Fibroblast of lung (primary cell): ENCODE data around the gene ABHD16A. TPM values are rescaled to one million over a fixed set of nuclear protein-coding genes. Genes with fewer than 3 reads are reported as not detected.

ENCODE experiments used
- DNase-seq, 2 donors: peaks; one replicate each; pipeline versions ENCODE4 v3.0.0 to v3.0.0-alpha.2; 2010; ENCODE audit warnings: low read depth in 2 of 2
- H2AFZ ChIP-seq: 2 replicates; pipeline ENCODE4 v1.5.1; 2012; ENCODE audit warnings: low read length, control low read depth, inconsistent platforms
- H3K27ac ChIP-seq: 2 replicates; pipeline ENCODE4 v1.5.1; 2011; ENCODE audit warnings: low read length, control low read depth; ENCODE audit not compliant: insufficient read depth
- H3K27me3 ChIP-seq: 2 replicates; pipeline ENCODE4 v1.5.1; 2011; ENCODE audit warnings: mild to moderate bottlenecking, low read length; ENCODE audit not compliant: control insufficient read depth, insufficient read depth
- H3K36me3 ChIP-seq: 2 replicates; pipeline ENCODE4 v1.5.1; 2011; ENCODE audit warnings: low read length; ENCODE audit not compliant: control insufficient read depth, insufficient read depth
- H3K4me1 ChIP-seq: 2 replicates; pipeline ENCODE4 v1.5.1; 2011; ENCODE audit warnings: low read length; ENCODE audit not compliant: control insufficient read depth, insufficient read depth; ENCODE audit errors: extremely low read depth
- H3K4me2 ChIP-seq: 2 replicates; pipeline ENCODE4 v1.5.1; 2011; ENCODE audit warnings: low read length, control low read depth; ENCODE audit not compliant: insufficient read depth; ENCODE audit errors: extremely low read depth
- H3K4me3 ChIP-seq, 4 experiments: fragments of 200-600 bp in 1 of 4; sonication (generic) in 1 of 4; replicated peaks in 1 of 4; 2 replicates each; pipeline ENCODE4 v1.5.1; 2011 to 2016; ENCODE audit warnings: low read length in 4 of 4, low read depth in 3 of 4, mild to moderate bottlenecking in 3 of 4, control low read depth in 2 of 4, inconsistent platforms in 1 of 4, mixed read lengths in 1 of 4; ENCODE audit not compliant: insufficient read depth in 1 of 4; ENCODE audit errors: control extremely low read depth in 1 of 4
- H3K79me2 ChIP-seq: 2 replicates; pipeline ENCODE4 v1.5.1; 2012; ENCODE audit warnings: mild to moderate bottlenecking, low read length, inconsistent platforms; ENCODE audit not compliant: control insufficient read depth, insufficient read depth
- H3K9ac ChIP-seq: 2 replicates; pipeline ENCODE4 v1.5.1; 2011; ENCODE audit warnings: mild to moderate bottlenecking, low read length, control low read depth; ENCODE audit not compliant: insufficient read depth
- H3K9me3 ChIP-seq: 2 replicates; pipeline ENCODE4 v1.5.1; 2012; ENCODE audit warnings: low read depth, low read length; ENCODE audit not compliant: control insufficient read depth, insufficient read depth
- H4K20me1 ChIP-seq: 2 replicates; pipeline ENCODE4 v1.5.1; 2011; ENCODE audit warnings: low read length; ENCODE audit not compliant: control insufficient read depth, insufficient read depth; ENCODE audit errors: extremely low read depth
- CTCF ChIP-seq, 2 donors: IDR thresholded peaks in 1 of 2; conservative IDR thresholded peaks in 1 of 2; 1 replicate in 1 of 2; 2 replicates in 1 of 2; pipeline ENCODE4 v1.5.1; 2011 to 2012; ENCODE audit warnings: low read length in 2 of 2, control low read depth in 1 of 2, inconsistent platforms in 1 of 2, low read depth in 1 of 2, mild to moderate bottlenecking in 1 of 2
- EZH2 ChIP-seq: IDR thresholded peaks from 2 replicates; pipeline ENCODE4 v1.5.1; 2012; ENCODE audit warnings: low read length, control low read depth, mild to moderate bottlenecking; ENCODE audit errors: missing control alignments
- polyA plus RNA-seq, 2 donors: library from polyadenylated mRNA; depleted of rRNA in 1 of 2; stranded (reverse) in 1 of 2; unstranded in 1 of 2; fragments of >200 nt; gene quantifications; 2 replicates each; pipeline ENCODE4 v1.2.1, GENCODE V29; 2011 to 2012; ENCODE audit warnings: missing spikeins in 1 of 2
- total RNA-seq: library from RNA; depleted of rRNA; stranded (reverse); fragments of >200 nt; gene quantifications from 2 replicates; pipeline ENCODE4 v1.2.1, GENCODE V29; 2014

ABHD16A gene
- total and polyA plus RNA-seq, 2 donors (not counting 1 experiment from before 2014, with no cell fraction given), result 25.1 to 72.0 TPM

GRCh38 chr6:31725502-31726350 lies 22.6 kb upstream of the ABHD16A start:
- H3K9ac ChIP-seq, result no peak overlapping the region
- TF ChIP-seq CTCF (conservative IDR thresholded peaks at IDR 0.05 in 1 of 2, IDR thresholded peaks at IDR 0.05 in 1 of 2; ENCODE audit: low read depth in 1 of 2, low read length in 2 of 2), result no peak
- TF ChIP-seq EZH2, result no peak
- DNase-seq, result no peak
- no peak overlapping the region for H3K4me2 ChIP-seq
- no peak overlapping the region for H3K27ac ChIP-seq
- peaks cover 13% of the 10 kb centered on the region for H3K36me3 ChIP-seq
- H3K4me1 ChIP-seq, result peaks cover 8% of the 10 kb centered on the region
- H3K27me3 ChIP-seq, result no peaks in the 10 kb centered on the region
- H3K4me3 ChIP-seq, result no peak overlapping the region
- H3K9me3 ChIP-seq, result no peaks in the 10 kb centered on the region
- H3K79me2 ChIP-seq, result peaks cover 6% of the 10 kb centered on the region
- H4K20me1 ChIP-seq, result no peaks in the 10 kb centered on the region
- H2AFZ ChIP-seq, result no peak overlapping the region

GRCh38 chr6:31723980-31724691 lies 21.0 kb upstream of the ABHD16A start:
- no peak overlapping the region for H3K27ac ChIP-seq
- TF ChIP-seq CTCF (conservative IDR thresholded peaks at IDR 0.05 in 1 of 2, IDR thresholded peaks at IDR 0.05 in 1 of 2; ENCODE audit: low read depth in 1 of 2, low read length in 2 of 2), result no peak
- TF ChIP-seq EZH2, result no peak
- no peak overlapping the region for H3K4me3 ChIP-seq
- peaks cover 6% of the 10 kb centered on the region for H3K79me2 ChIP-seq
- peaks cover 5% of the 10 kb centered on the region for H3K4me1 ChIP-seq
- no peak for DNase-seq
- H3K9me3 ChIP-seq, result no peaks in the 10 kb centered on the region
- H3K4me2 ChIP-seq, result no peak overlapping the region
- H4K20me1 ChIP-seq, result no peaks in the 10 kb centered on the region
- no peak overlapping the region for H2AFZ ChIP-seq
- no peak overlapping the region for H3K9ac ChIP-seq
- peaks cover 10% of the 10 kb centered on the region for H3K36me3 ChIP-seq
- no peaks in the 10 kb centered on the region for H3K27me3 ChIP-seq

- Histone ChIP-seq H3K9ac (no peak within 1 kb of the TSS), H3K27me3 (no peaks in the 10 kb centered on the region), H2AFZ (no peak within 1 kb of the TSS), H3K27ac (no peak within 1 kb of the TSS), H3K4me1 (no peaks in the 10 kb centered on the region), H3K36me3 (peaks cover 9% of the 10 kb centered on the region), H3K4me2 (no peak within 1 kb of the TSS), H3K4me3 (no peak within 1 kb of the TSS), H3K79me2 (no peaks in the 10 kb centered on the region), H4K20me1 (no peaks in the 10 kb centered on the region), H3K9me3 (no peaks in the 10 kb centered on the region)
- no peak for DNase-seq
- TF ChIP-seq EZH2 (no peak), CTCF (conservative IDR thresholded peaks at IDR 0.05 in 1 of 2, IDR thresholded peaks at IDR 0.05 in 1 of 2; ENCODE audit: low read depth in 1 of 2, low read length in 2 of 2) (no peak)
These were observed 20.3 kb upstream of the ABHD16A start, which contains the start of gene MPIG6B for GRCh38 chr6:31723245-31723979. Gene MPIG6B, plus strand, starts transcription at chr6:31723373. Its CDS starts 11 bp downstream, at chr6:31723384.
